SK-N-SH treated with all-trans-retinoic acid at 6 μM for 48 hours (cell line): Measurements from ENCODE around the gene DBN1.

Source experiments
- ARNTL ChIP-seq: fragments of 450-650 bp; formaldehyde crosslinking; IDR thresholded peaks from 2 replicates; pipeline ENCODE4 v1.5.0; 2020; ENCODE audit warnings: low read depth, mild to moderate bottlenecking, moderate library complexity, borderline replicate concordance
- CREB5 ChIP-seq: fragments of 250-450 bp; sonication (Bioruptor Pico); IDR thresholded peaks from 2 replicates; pipeline ENCODE4 v1.5.1; 2020; ENCODE audit warnings: low read depth, mild to moderate bottlenecking, moderate library complexity
- CSRNP3 ChIP-seq: fragments of 250-450 bp; sonication (Bioruptor Pico); IDR thresholded peaks from 2 replicates; pipeline ENCODE4 v1.5.1; 2021; ENCODE audit warnings: mild to moderate bottlenecking, moderate library complexity
- GLIS3 ChIP-seq: fragments of 250-450 bp; sonication (Bioruptor Pico); IDR thresholded peaks from 2 replicates; pipeline ENCODE4 v1.5.0; 2020; ENCODE audit warnings: mild to moderate bottlenecking, moderate library complexity
- ISL1 ChIP-seq: fragments of 250-450 bp; sonication (Bioruptor Pico); IDR thresholded peaks from 2 replicates; pipeline ENCODE4 v2.1.2; 2022; ENCODE audit warnings: mild to moderate bottlenecking, moderate library complexity
- PATZ1 ChIP-seq: fragments of 250-450 bp; sonication (Bioruptor Pico); IDR thresholded peaks from 2 replicates; pipeline ENCODE4 v1.8.0; 2020; ENCODE audit warnings: mild to moderate bottlenecking, moderate library complexity, borderline replicate concordance
- TOX ChIP-seq: fragments of 250-450 bp; sonication (Bioruptor Pico); IDR thresholded peaks from 2 replicates; pipeline ENCODE4 v1.8.0; 2021; ENCODE audit warnings: mild to moderate bottlenecking, moderate library complexity, borderline replicate concordance
- TSHZ2 ChIP-seq: fragments of 250-450 bp; sonication (Bioruptor Pico); IDR thresholded peaks from 2 replicates; pipeline ENCODE4 v1.5.0; 2020; ENCODE audit warnings: mild to moderate bottlenecking, moderate library complexity
- ZFP3 ChIP-seq: fragments of 250-450 bp; sonication (Bioruptor Pico); IDR thresholded peaks from 2 replicates; pipeline ENCODE4 v1.5.0; 2020; ENCODE audit warnings: mild to moderate bottlenecking, moderate library complexity
- ZFP30 ChIP-seq: fragments of 450-650 bp; formaldehyde crosslinking; IDR thresholded peaks from 2 replicates; pipeline ENCODE4 v1.5.0; 2022; ENCODE audit warnings: mild to moderate bottlenecking, moderate library complexity

- TF ChIP-seq PATZ1 (CRISPR knock-in tag): no peak
- no peak; the same call in 1 of the 2 replicates for TF ChIP-seq ZFP3 (CRISPR knock-in tag)
- TF ChIP-seq GLIS3 (CRISPR knock-in tag): no peak
- peak; percentile 5; the same call in 1 of the 2 replicates for TF ChIP-seq ISL1 (CRISPR knock-in tag)
- no peak for TF ChIP-seq ARNTL (CRISPR knock-in tag)
- peak; percentile 30; the same call in 1 of the 2 replicates for TF ChIP-seq TSHZ2
- no peak for TF ChIP-seq ZFP30 (CRISPR knock-in tag)
- TF ChIP-seq CSRNP3: no peak
- TF ChIP-seq TOX (CRISPR knock-in tag): no peak
- no peak for TF ChIP-seq CREB5 (CRISPR knock-in tag)
Observed at GRCh38 chr5:177452688-177453638, 20.5 kb downstream of the DBN1 start.
